Stimulated activated CD4-positive, alpha-beta T cell treated with anti-CD3 and anti-CD28 coated beads, Interleukin-4, amount 100 ng/mL, for 1 hour (primary cell): ENCODE data around the gene SUFU.

Experiments used
- DNase-seq: peaks from one replicate; pipeline ENCODE4 v3.0.0-alpha.2; 2020

The SUFU gene

GRCh38 chr10:102643336-102644065 lies 139.7 kb downstream of the SUFU start:
- DNase-seq: peak; percentile 50

GRCh38 chr10:102644066-102644645 lies 140.4 kb downstream of the SUFU start, which contains the start of gene TRIM8:
TRIM8 (plus strand) TSS chr10:102644479; CDS start chr10:102644618, 139 bp downstream.
- peak; percentile 64 for DNase-seq

- peak; percentile 79 for DNase-seq
These were observed 141.0 kb downstream of the SUFU start for GRCh38 chr10:102644646-102645387.

GRCh38 chr10:102645388-102645740 lies 141.6 kb downstream of the SUFU start:
- no peak for DNase-seq

- DNase-seq: peak; percentile 66
These were observed 142.2 kb downstream of the SUFU start for GRCh38 chr10:102645741-102646609.

- DNase-seq: peak; percentile 57
These were observed 143.1 kb downstream of the SUFU start for GRCh38 chr10:102646610-102647442.

GRCh38 chr10:102647443-102648268 lies 143.9 kb downstream of the SUFU start:
- no peak for DNase-seq

GRCh38 chr10:102648269-102648888 lies 144.6 kb downstream of the SUFU start:
- DNase-seq: no peak

GRCh38 chr10:102648889-102649796 lies 145.4 kb downstream of the SUFU start:
- DNase-seq: no peak

- no peak for DNase-seq
These were observed 146.3 kb downstream of the SUFU start for GRCh38 chr10:102649797-102650654.

- no peak for DNase-seq
These were observed 147.1 kb downstream of the SUFU start for GRCh38 chr10:102650655-102651454.

GRCh38 chr10:102651455-102652169 lies 147.8 kb downstream of the SUFU start:
- no peak for DNase-seq

GRCh38 chr10:102652170-102652916 lies 148.6 kb downstream of the SUFU start:
- no peak for DNase-seq

- DNase-seq: no peak
These were observed 149.3 kb downstream of the SUFU start for GRCh38 chr10:102653060-102653459.

- DNase-seq: no peak
These were observed 150.8 kb downstream of the SUFU start for GRCh38 chr10:102654566-102654965.

- DNase-seq: no peak
These were observed 151.2 kb downstream of the SUFU start for GRCh38 chr10:102654969-102655368.
